Keratinocyte (primary cell): ENCODE results near the gene ABCA4. TPM values are rescaled to one million over a fixed set of nuclear protein-coding genes. Genes with fewer than 3 reads are reported as not detected.

Source experiments
- DNase-seq: peaks from one replicate; pipeline ENCODE4 v3.0.0-alpha.2; 2011; ENCODE audit warnings: low read depth, missing footprints, low spot score
- FAIRE-seq: peaks from 2 replicates; lab custom pipeline; 2011; peaks lifted over from hg19 to GRCh38; lab: Jason Lieb, UNC
- H2AFZ ChIP-seq: 2 replicates; pipeline ENCODE4 v1.6.0; 2012; ENCODE audit warnings: low read length, control low read depth, inconsistent platforms; ENCODE audit not compliant: control insufficient read depth
- H3K27ac ChIP-seq: 2 replicates; pipeline ENCODE4 v1.5.1; 2011; ENCODE audit warnings: low read length; ENCODE audit not compliant: control insufficient read depth, insufficient read depth
- H3K27me3 ChIP-seq: 3 replicates; pipeline ENCODE4 v1.6.0; 2011; ENCODE audit warnings: low read length; ENCODE audit not compliant: control insufficient read depth, insufficient read depth; ENCODE audit errors: extremely low read depth
- H3K36me3 ChIP-seq, 2 experiments: 2 replicates in 1 of 2; 3 replicates in 1 of 2; pipeline ENCODE4 v1.5.1; 2011; ENCODE audit warnings: low read length in 2 of 2, mild to moderate bottlenecking in 1 of 2; ENCODE audit not compliant: control insufficient read depth in 2 of 2, insufficient read depth in 2 of 2; ENCODE audit errors: extremely low read depth in 1 of 2
- H3K4me1 ChIP-seq: 3 replicates; pipeline ENCODE4 v1.5.1; 2011; ENCODE audit warnings: low read length; ENCODE audit not compliant: control insufficient read depth, insufficient read depth; ENCODE audit errors: extremely low read depth
- H3K4me2 ChIP-seq: 3 replicates; pipeline ENCODE4 v1.6.0; 2011; ENCODE audit warnings: low read depth, low read length; ENCODE audit not compliant: control insufficient read depth, insufficient read depth; ENCODE audit errors: extremely low read depth
- H3K4me3 ChIP-seq, 3 experiments: fragments of 200-600 bp in 1 of 3; sonication (generic) in 1 of 3; 2 replicates in 2 of 3; 3 replicates in 1 of 3; pipeline ENCODE4 v1.5.1; 2011 to 2016; ENCODE audit warnings: low read length in 3 of 3, mild to moderate bottlenecking in 3 of 3, control low read depth in 2 of 3, inconsistent platforms in 1 of 3, low read depth in 1 of 3, mixed read lengths in 1 of 3, mixed run types in 1 of 3, moderate library complexity in 1 of 3; ENCODE audit not compliant: control insufficient read depth in 2 of 3, insufficient read depth in 2 of 3; ENCODE audit errors: extremely low read depth in 1 of 3
- H3K79me2 ChIP-seq: 2 replicates; pipeline ENCODE4 v1.6.0; 2012; ENCODE audit warnings: low read length; ENCODE audit not compliant: control insufficient read depth, insufficient read depth
- H3K9ac ChIP-seq: 3 replicates; pipeline ENCODE4 v1.6.0; 2011; ENCODE audit warnings: low read length; ENCODE audit not compliant: control insufficient read depth, insufficient read depth; ENCODE audit errors: extremely low read depth
- H3K9me1 ChIP-seq: 3 replicates; pipeline ENCODE4 v1.6.0; 2011; ENCODE audit warnings: low read length; ENCODE audit not compliant: control insufficient read depth, insufficient read depth; ENCODE audit errors: extremely low read depth
- H3K9me3 ChIP-seq: 2 replicates; pipeline ENCODE4 v1.5.1; 2012; ENCODE audit warnings: low read depth, low read length; ENCODE audit not compliant: control insufficient read depth
- H4K20me1 ChIP-seq: 3 replicates; pipeline ENCODE4 v1.6.0; 2011; ENCODE audit warnings: low read length; ENCODE audit not compliant: control insufficient read depth, insufficient read depth; ENCODE audit errors: extremely low read depth
- CTCF ChIP-seq, 3 experiments: IDR thresholded peaks in 1 of 3; conservative IDR thresholded peaks in 1 of 3; optimal IDR thresholded peaks in 1 of 3; 2 replicates in 2 of 3; 3 replicates in 1 of 3; pipeline versions ENCODE3 to v1.5.1; 2011; ENCODE audit warnings: low read length in 3 of 3, mild to moderate bottlenecking in 3 of 3, moderate library complexity in 2 of 3, control low read depth in 1 of 3, inconsistent platforms in 1 of 3; ENCODE audit not compliant: insufficient read depth in 2 of 3; ENCODE audit errors: extremely low read depth in 1 of 3
- EZH2 ChIP-seq: IDR thresholded peaks from one replicate; pipeline ENCODE4 v1.6.1; 2012; ENCODE audit warnings: inconsistent platforms, mild to moderate bottlenecking, low read length, moderate library complexity
- dilution Hi-C: fragments of 300-500 bp; cut with MboI; formaldehyde crosslinking; loops from one replicate; pipeline ENCODE4 v1.7.0; 2020; ENCODE audit warnings: low sequenced_read_pairs; ENCODE audit not compliant: extremely low pct_ligation_motif_present
- polyA plus RNA-seq, 5 experiments: library from polyadenylated mRNA; depleted of rRNA in 3 of 5; stranded (reverse) in 3 of 5; stranded (forward) in 1 of 5; unstranded in 1 of 5; fragments of >200 nt; gene quantifications; 1 replicate in 1 of 5; 2 replicates in 3 of 5; 3 replicates in 1 of 5; pipeline versions ENCODE4 v1.2.1 to v1.2.3, GENCODE V29; 2011 to 2012; ENCODE audit warnings: missing spikeins in 2 of 5, low read depth in 1 of 5, low replicate concordance in 1 of 5

ABCA4 gene
- polyA plus RNA-seq, 1 donor (not counting 4 experiments of a cell fraction or from before 2014, with no cell fraction given): 0.04 TPM

- no peak overlapping the region for H2AFZ ChIP-seq
- TF ChIP-seq CTCF (optimal IDR thresholded peaks at IDR 0.05 in 1 of 3, IDR thresholded peaks at IDR 0.05 in 1 of 3, conservative IDR thresholded peaks at IDR 0.05 in 1 of 3; ENCODE audit: extremely low read depth in 1 of 3, insufficient read depth in 2 of 3, low read length in 3 of 3) (no peak), EZH2 (no peak)
- no peaks in the 10 kb centered on the region for H3K79me2 ChIP-seq
- no peaks in the 10 kb centered on the region for H3K36me3 ChIP-seq
- no peak for FAIRE-seq
- H3K9me3 ChIP-seq: no peaks in the 10 kb centered on the region
- H3K9me1 ChIP-seq: no peaks in the 10 kb centered on the region
- H3K9ac ChIP-seq: no peak overlapping the region
- H3K27me3 ChIP-seq: no peaks in the 10 kb centered on the region
- H3K27ac ChIP-seq: no peak overlapping the region
- DNase-seq: no peak
- H3K4me1 ChIP-seq: peaks cover 5% of the 10 kb centered on the region
- no peaks in the 10 kb centered on the region for H4K20me1 ChIP-seq
- no peak overlapping the region for H3K4me2 ChIP-seq
- dilution Hi-C loops: no loop called here
- H3K4me3 ChIP-seq: no peak overlapping the region
Measured at GRCh38 chr1:94019327-94019726, 101.6 kb downstream of the ABCA4 start.

- no peak overlapping the region for H2AFZ ChIP-seq
- no peaks in the 10 kb centered on the region for H3K36me3 ChIP-seq
- no peak overlapping the region for H3K27ac ChIP-seq
- no peaks in the 10 kb centered on the region for H3K79me2 ChIP-seq
- H3K9me3 ChIP-seq: no peaks in the 10 kb centered on the region
- dilution Hi-C loops: no loop called here
- H3K4me1 ChIP-seq: peaks cover 5% of the 10 kb centered on the region
- DNase-seq (no peak), FAIRE-seq (peak; percentile 46)
- H3K27me3 ChIP-seq: no peaks in the 10 kb centered on the region
- H3K9ac ChIP-seq: no peak overlapping the region
- H3K9me1 ChIP-seq: no peaks in the 10 kb centered on the region
- H3K4me3 ChIP-seq: no peak overlapping the region
- no peak for TF ChIP-seq CTCF (optimal IDR thresholded peaks at IDR 0.05 in 1 of 3, IDR thresholded peaks at IDR 0.05 in 1 of 3, conservative IDR thresholded peaks at IDR 0.05 in 1 of 3; ENCODE audit: extremely low read depth in 1 of 3, insufficient read depth in 2 of 3, low read length in 3 of 3)
- no peak for TF ChIP-seq EZH2
- H3K4me2 ChIP-seq: no peak overlapping the region
- no peaks in the 10 kb centered on the region for H4K20me1 ChIP-seq
Measured at GRCh38 chr1:94017155-94017829, 103.7 kb downstream of the ABCA4 start.
